ENCODE data around the gene ZNF497.

GRCh38 chr19:58386576-58387337 is 24.2 kb upstream of the ZNF497 start, which contains the start of gene RPS5:
- TF ChIP-seq CTCF (IDR thresholded peaks at IDR 0.05) (no peak), RFX5 (IDR thresholded peaks at IDR 0.05; ENCODE audit: low read length) (no peak), USF1 (IDR thresholded peaks at IDR 0.05; ENCODE audit: borderline replicate concordance, low read depth) (no peak; the same call in 1 of the 2 replicates), MXI1 (IDR thresholded peaks at IDR 0.05; ENCODE audit: low read depth, low read length) (peak; percentile 97), EP300 (IDR thresholded peaks at IDR 0.05; ENCODE audit: borderline replicate concordance in 1 of 2, low read depth in 1 of 2, low read length in 1 of 2) (no peak), POLR2AphosphoS5 (IDR thresholded peaks at IDR 0.05; ENCODE audit: low read depth, low read length) (peak; percentile 98), TAF1 (IDR thresholded peaks at IDR 0.05; ENCODE audit: borderline replicate concordance, low read depth, low read length) (peak; percentile 94), ZBTB33 (IDR thresholded peaks at IDR 0.05; ENCODE audit: borderline replicate concordance, low read depth) (0 out of 2 replicates have a peak, but pooled peaks have one; percentile 57), PBX3 (IDR thresholded peaks at IDR 0.05) (peak; percentile 50; the same call in 1 of the 2 replicates), GABPA (IDR thresholded peaks at IDR 0.05; ENCODE audit: low read depth) (peak; percentile 96), FOXJ3 (CRISPR knock-in tag; IDR thresholded peaks at IDR 0.05) (no peak), MAX (IDR thresholded peaks at IDR 0.05; ENCODE audit: low read depth) (peak; percentile 96), YY1 (IDR thresholded peaks at IDR 0.05; ENCODE audit: low read depth) (no peak), JUND (IDR thresholded peaks at IDR 0.05) (no peak)

All from SK-N-SH (cell line).